GM21367 (cell line): ENCODE data around the gene EIF1B.
"Not testable (repeated sequence)": the region's sequence is repeated elsewhere in the genome, so short reads cannot be mapped to it uniquely, and the experiment has no call there.

ENCODE experiments used
- ATAC-seq: cut with Tn5 transposase; IDR thresholded peaks from one replicate; pipeline ENCODE4 v1.9.1; 2021; ENCODE audit not compliant: unreplicated experiment

EIF1B gene

GRCh38 chr3:40309418-40309924, at the start of gene EIF1B:
Gene EIF1B, plus strand, starts transcription at chr3:40309707. Its CDS starts 235 bp downstream, at chr3:40309942.
- peak; percentile 95 for ATAC-seq

- no peak for ATAC-seq
Observed at GRCh38 chr3:40262331-40262730, 47.2 kb upstream of the EIF1B start.

GRCh38 chr3:40264451-40264850, 45.1 kb upstream of the EIF1B start:
- ATAC-seq = no peak

GRCh38 chr3:40265181-40265580, 44.3 kb upstream of the EIF1B start:
- no peak for ATAC-seq

GRCh38 chr3:40267937-40268724, 41.4 kb upstream of the EIF1B start:
- ATAC-seq = no peak

- no peak for ATAC-seq
Observed at GRCh38 chr3:40268802-40269524, 40.5 kb upstream of the EIF1B start.

GRCh38 chr3:40278791-40279190, 30.7 kb upstream of the EIF1B start:
- ATAC-seq = no peak

GRCh38 chr3:40281995-40282394, 27.5 kb upstream of the EIF1B start:
- no peak for ATAC-seq

- not testable (repeated sequence) for ATAC-seq
Observed at GRCh38 chr3:40283057-40283456, 26.4 kb upstream of the EIF1B start.

- no peak for ATAC-seq
Observed at GRCh38 chr3:40287248-40287647, 22.3 kb upstream of the EIF1B start.

GRCh38 chr3:40290396-40290795, 19.1 kb upstream of the EIF1B start:
- ATAC-seq = no peak

- ATAC-seq = no peak
Observed at GRCh38 chr3:40291471-40291870, 18.0 kb upstream of the EIF1B start.

- no peak for ATAC-seq
Observed at GRCh38 chr3:40292637-40293349, 16.7 kb upstream of the EIF1B start.

GRCh38 chr3:40294434-40294833, 15.1 kb upstream of the EIF1B start:
- no peak for ATAC-seq

- ATAC-seq = no peak
Observed at GRCh38 chr3:40298075-40298474, 11.4 kb upstream of the EIF1B start.

- ATAC-seq = no peak
Observed at GRCh38 chr3:40299130-40299720, 10.3 kb upstream of the EIF1B start.

- ATAC-seq = no peak
Observed at GRCh38 chr3:40299721-40300335, 9.7 kb upstream of the EIF1B start.

GRCh38 chr3:40302784-40303183, 6.7 kb upstream of the EIF1B start:
- ATAC-seq = no peak

GRCh38 chr3:40304352-40304751, 5.2 kb upstream of the EIF1B start:
- no peak for ATAC-seq

GRCh38 chr3:40306336-40306735, 3.2 kb upstream of the EIF1B start:
- no peak for ATAC-seq

- ATAC-seq = no peak
Observed at GRCh38 chr3:40307176-40307575, 2.3 kb upstream of the EIF1B start.
